Fibroblast of the aortic adventitia (primary cell): ENCODE measurements around the gene VWC2. TPM values are rescaled to one million over a fixed set of nuclear protein-coding genes. Genes with fewer than 3 reads are reported as not detected.

Experiments used
- DNase-seq: peaks from one replicate; pipeline ENCODE4 v3.0.0-alpha.2; 2010; ENCODE audit warnings: low read depth
- H3K4me3 ChIP-seq: 2 replicates; pipeline ENCODE4 v1.5.1; 2011; ENCODE audit warnings: low read depth, mild to moderate bottlenecking, control low read depth, low read length, moderate library complexity
- total RNA-seq: library from RNA; depleted of rRNA; stranded (reverse); fragments of >200 nt; gene quantifications from 2 replicates; pipeline ENCODE4 v1.2.3, GENCODE V29; 2012; ENCODE audit warnings: low replicate concordance
- TF ChIP-seq, protein P1 (sequence below): IDR thresholded peaks from 2 replicates; pipeline ENCODE4 v1.5.1; 2011; ENCODE audit warnings: mild to moderate bottlenecking, low read length, control low read depth, inconsistent platforms; ENCODE audit not compliant: insufficient read depth

The VWC2 gene
- total RNA-seq, 1 donor, result not detected

DNA sequence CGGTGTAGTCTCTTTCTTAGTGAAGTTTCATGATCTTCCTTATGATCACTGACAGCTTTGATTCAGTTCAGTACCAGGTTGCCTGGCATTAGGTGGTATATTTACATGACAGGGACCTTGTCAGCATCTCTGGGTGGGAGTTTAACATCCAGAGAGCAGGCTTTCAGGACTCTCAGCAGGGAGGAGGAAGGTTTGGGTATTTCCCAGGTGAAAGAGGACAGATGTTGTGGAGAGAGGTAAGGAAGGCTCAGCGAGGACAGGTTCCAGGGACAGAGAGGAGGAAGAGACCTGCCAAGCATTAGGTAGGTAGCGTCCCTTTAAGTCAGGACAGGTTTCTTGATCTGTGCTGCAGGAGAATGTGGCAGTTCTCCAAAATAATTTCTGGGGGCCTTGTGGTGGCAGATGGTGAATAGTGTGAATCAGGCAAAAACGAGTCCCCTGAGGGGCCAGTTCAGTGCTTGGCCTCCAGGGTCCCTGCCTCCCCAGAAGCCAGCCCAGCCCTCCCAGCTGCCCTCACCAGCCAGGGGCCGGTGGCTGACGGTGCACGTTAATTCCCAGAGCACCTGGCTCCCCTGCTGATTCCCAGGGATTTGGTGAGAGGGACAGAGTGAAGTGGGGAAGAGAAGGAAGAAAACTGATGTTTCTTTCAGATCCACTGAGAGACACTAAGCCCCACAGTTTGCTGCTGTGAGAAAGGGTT is 82.0 kb downstream of the VWC2 start:
- TF ChIP-seq, protein P1, sequence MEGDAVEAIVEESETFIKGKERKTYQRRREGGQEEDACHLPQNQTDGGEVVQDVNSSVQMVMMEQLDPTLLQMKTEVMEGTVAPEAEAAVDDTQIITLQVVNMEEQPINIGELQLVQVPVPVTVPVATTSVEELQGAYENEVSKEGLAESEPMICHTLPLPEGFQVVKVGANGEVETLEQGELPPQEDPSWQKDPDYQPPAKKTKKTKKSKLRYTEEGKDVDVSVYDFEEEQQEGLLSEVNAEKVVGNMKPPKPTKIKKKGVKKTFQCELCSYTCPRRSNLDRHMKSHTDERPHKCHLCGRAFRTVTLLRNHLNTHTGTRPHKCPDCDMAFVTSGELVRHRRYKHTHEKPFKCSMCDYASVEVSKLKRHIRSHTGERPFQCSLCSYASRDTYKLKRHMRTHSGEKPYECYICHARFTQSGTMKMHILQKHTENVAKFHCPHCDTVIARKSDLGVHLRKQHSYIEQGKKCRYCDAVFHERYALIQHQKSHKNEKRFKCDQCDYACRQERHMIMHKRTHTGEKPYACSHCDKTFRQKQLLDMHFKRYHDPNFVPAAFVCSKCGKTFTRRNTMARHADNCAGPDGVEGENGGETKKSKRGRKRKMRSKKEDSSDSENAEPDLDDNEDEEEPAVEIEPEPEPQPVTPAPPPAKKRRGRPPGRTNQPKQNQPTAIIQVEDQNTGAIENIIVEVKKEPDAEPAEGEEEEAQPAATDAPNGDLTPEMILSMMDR, result no peak
- no peak overlapping the region for H3K4me3 ChIP-seq
- DNase-seq, result no peak

DNA sequence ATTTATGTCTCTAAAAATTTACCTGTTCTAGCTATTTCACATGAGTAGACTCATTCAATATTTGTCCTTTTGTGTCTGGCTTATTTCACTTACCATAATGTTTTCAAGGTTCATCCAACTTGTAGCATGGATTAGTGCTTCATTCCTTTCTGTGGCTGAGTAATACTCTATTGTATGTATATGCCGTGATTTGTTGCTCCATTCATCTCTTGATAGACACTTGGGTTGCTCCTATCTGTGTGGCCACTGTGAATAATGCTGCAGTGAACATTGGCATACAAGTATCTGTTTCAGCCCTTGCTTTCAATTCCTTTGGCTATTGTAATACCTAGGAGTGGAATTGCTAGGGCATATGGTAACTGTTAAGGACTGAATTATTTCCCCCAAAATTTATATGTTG is 86.9 kb downstream of the VWC2 start:
- TF ChIP-seq, protein P1, result no peak
- DNase-seq, result no peak
- H3K4me3 ChIP-seq, result no peak overlapping the region

DNA sequence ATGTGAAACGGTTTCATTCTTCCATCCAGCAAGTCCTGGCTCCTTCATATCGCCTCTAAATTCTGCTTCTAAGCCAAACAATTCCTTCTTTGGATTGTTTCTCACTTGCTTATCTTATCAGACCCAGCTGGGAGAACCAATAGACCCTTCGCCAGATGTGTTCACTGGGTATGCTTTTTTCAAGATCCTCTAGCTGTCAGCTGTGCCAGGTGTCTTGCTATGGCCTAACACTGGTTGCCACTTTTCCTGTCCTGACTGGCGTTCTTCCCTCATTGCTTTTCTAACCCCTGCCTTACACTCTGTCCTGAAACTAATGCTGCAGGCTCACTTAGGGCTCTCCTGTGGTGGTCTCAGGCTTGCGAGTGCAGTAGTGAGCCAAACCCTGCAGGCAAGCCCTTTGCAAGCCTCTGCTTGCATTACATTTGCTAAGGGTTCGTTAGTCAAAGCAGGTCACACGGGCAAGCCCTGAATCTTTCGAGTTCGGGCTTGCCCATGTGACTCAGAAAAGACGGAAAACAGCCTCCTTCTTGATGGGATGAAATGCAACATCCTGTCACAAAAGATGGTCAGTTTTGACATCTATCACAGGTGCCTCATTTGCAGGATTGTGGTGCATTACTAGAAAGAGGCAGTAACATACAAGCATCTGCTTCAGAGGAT is 92.8 kb downstream of the VWC2 start:
- no peak for DNase-seq
- H3K4me3 ChIP-seq, result no peak overlapping the region

DNA sequence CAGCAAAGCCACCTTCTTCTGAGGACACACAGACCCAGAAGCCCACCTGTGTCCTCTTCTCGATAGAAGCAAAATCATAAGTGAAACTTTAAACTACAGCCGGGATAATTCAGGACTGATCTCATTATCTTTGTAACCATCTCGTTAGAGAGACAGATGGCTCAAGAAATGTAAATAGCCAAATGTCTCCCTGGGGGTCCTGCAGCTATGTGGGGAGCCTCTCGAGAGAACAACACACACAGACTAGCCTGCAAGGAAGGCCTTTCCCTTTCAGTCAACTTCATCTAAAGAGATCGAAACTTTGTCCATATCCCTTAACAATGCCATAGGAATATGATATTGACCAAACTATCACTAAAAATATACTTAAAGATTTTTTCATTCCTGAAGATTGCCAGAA is 93.5 kb downstream of the VWC2 start:
- TF ChIP-seq, protein P1, result no peak
- no peak for DNase-seq
- H3K4me3 ChIP-seq, result no peak overlapping the region

More for the DNA sequence above, 92.8 kb downstream of the VWC2 start:
- TF ChIP-seq, protein P1, result no peak

DNA sequence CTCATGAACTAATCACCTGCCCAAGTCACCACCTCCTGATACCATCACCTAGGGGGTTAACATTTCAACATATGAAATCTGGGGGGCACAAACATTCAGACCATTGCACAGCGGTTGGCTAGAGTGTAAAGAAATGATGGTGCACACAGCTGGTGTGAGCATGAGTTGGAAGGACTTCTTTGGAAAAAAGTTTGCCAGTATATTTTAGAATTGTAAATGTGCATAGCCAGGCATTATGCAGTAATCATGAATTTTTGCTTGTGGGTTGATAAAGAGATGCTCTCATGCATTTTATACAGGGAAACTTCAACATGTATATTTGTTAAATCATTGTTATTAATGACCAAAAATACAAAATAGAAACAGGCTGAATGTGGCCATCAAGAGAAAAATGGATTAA is 100.0 kb downstream of the VWC2 start:
- H3K4me3 ChIP-seq, result no peak overlapping the region
- TF ChIP-seq, protein P1, result no peak
- DNase-seq, result no peak

DNA sequence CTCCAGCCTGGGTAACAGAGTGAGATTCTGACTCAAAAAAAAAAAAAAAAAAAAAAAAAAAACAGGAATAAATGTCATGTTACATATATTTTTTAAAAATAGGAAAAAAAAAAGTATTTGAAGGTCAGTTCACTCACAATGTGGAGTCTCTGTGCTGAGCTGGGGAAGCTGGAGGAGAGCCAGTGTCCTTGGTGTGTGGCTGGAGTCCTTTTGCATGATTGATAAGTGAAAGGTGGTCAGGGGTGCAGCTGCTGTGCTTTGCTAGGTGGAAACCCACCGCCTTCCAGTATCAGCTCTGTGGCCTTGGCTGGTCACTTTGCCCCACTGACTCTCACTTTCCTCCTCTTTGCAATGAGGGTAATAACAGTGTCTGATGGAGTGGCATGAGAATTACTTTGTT is 101.9 kb downstream of the VWC2 start:
- TF ChIP-seq, protein P1, result no peak
- no peak overlapping the region for H3K4me3 ChIP-seq
- DNase-seq, result no peak

DNA sequence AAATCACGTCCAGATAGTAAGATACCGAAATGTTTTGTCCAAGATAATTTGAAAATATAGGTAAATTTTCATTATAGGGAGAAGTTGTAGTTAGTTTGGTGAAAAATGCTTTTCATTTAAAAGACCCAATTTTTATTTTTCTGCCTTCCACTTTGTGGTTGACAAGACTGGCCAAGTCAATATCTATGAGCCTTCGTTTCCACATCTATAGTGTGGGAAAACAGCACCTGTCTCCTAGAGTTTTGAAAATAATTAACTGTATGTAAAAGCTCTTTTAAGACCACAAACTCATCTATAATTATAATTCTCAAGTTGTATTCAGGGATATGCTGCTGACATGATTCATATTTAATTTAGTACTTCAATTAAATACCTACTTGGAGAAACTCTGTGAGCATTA is 102.8 kb downstream of the VWC2 start:
- TF ChIP-seq, protein P1, result no peak
- no peak for DNase-seq
- H3K4me3 ChIP-seq, result no peak overlapping the region
